ENCODE measurements around the gene HNRNPA0.

- TF ChIP-seq, protein P1, sequence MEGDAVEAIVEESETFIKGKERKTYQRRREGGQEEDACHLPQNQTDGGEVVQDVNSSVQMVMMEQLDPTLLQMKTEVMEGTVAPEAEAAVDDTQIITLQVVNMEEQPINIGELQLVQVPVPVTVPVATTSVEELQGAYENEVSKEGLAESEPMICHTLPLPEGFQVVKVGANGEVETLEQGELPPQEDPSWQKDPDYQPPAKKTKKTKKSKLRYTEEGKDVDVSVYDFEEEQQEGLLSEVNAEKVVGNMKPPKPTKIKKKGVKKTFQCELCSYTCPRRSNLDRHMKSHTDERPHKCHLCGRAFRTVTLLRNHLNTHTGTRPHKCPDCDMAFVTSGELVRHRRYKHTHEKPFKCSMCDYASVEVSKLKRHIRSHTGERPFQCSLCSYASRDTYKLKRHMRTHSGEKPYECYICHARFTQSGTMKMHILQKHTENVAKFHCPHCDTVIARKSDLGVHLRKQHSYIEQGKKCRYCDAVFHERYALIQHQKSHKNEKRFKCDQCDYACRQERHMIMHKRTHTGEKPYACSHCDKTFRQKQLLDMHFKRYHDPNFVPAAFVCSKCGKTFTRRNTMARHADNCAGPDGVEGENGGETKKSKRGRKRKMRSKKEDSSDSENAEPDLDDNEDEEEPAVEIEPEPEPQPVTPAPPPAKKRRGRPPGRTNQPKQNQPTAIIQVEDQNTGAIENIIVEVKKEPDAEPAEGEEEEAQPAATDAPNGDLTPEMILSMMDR (IDR thresholded peaks at IDR 0.05) = no peak
- TF ChIP-seq POLR2A (IDR thresholded peaks at IDR 0.05) = no peak
Observed at GRCh38 chr5:137714494-137714893, 39.7 kb downstream of the HNRNPA0 start.

Measured in uterus (tissue), 2 donors.